HEK293 (cell line): ENCODE measurements around the gene XKR8.

ENCODE experiments used
- HIC1 ChIP-seq: fragments of 450-650 bp; formaldehyde crosslinking; IDR thresholded peaks from 2 replicates; pipeline ENCODE4 v1.5.1; 2016; ENCODE audit warnings: missing biosample characterization, missing genetic modification characterization
- HOXA7 ChIP-seq: sonication (generic); formaldehyde crosslinking; IDR thresholded peaks from 2 replicates; pipeline ENCODE4 v1.8.1; 2022; ENCODE audit warnings: missing genetic modification reagents, borderline replicate concordance
- MYNN ChIP-seq: fragments of 450-650 bp; formaldehyde crosslinking; IDR thresholded peaks from 2 replicates; pipeline ENCODE4 v1.5.1; 2016; ENCODE audit warnings: missing biosample characterization, missing genetic modification characterization, borderline replicate concordance
- MZF1 ChIP-seq: fragments of 450-650 bp; formaldehyde crosslinking; IDR thresholded peaks from 2 replicates; pipeline ENCODE4 v1.5.1; 2017; ENCODE audit warnings: missing biosample characterization, missing genetic modification characterization, borderline replicate concordance
- PRDM10 ChIP-seq: fragments of 450-650 bp; formaldehyde crosslinking; IDR thresholded peaks from 2 replicates; pipeline ENCODE4 v1.5.1; 2016; ENCODE audit warnings: missing biosample characterization, missing genetic modification characterization
- SP2 ChIP-seq: fragments of 450-650 bp; formaldehyde crosslinking; IDR thresholded peaks from 2 replicates; pipeline ENCODE4 v1.5.1; 2016; ENCODE audit warnings: missing biosample characterization, missing genetic modification characterization
- SP3 ChIP-seq: fragments of 450-650 bp; formaldehyde crosslinking; IDR thresholded peaks from 2 replicates; pipeline ENCODE4 v1.5.1; 2016; ENCODE audit warnings: missing biosample characterization, missing genetic modification characterization
- SP7 ChIP-seq: fragments of 450-650 bp; formaldehyde crosslinking; IDR thresholded peaks from 2 replicates; pipeline ENCODE4 v1.5.1; 2016; ENCODE audit warnings: missing biosample characterization, missing genetic modification characterization
- TCF7L2 ChIP-seq: IDR thresholded peaks from 2 replicates; pipeline ENCODE4 v1.6.1; 2011; ENCODE audit warnings: low read depth, mild to moderate bottlenecking, inconsistent platforms, low read length, moderate library complexity, borderline replicate concordance
- ZBTB48 ChIP-seq: fragments of 450-650 bp; formaldehyde crosslinking; IDR thresholded peaks from 2 replicates; pipeline ENCODE4 v1.5.1; 2016; ENCODE audit warnings: missing biosample characterization, missing genetic modification characterization
- ZNF148 ChIP-seq: fragments of 450-650 bp; formaldehyde crosslinking; IDR thresholded peaks from 2 replicates; pipeline ENCODE4 v1.5.0; 2017; ENCODE audit warnings: missing biosample characterization, missing genetic modification characterization, borderline replicate concordance
- ZNF175 ChIP-seq: fragments of 450-650 bp; formaldehyde crosslinking; IDR thresholded peaks from 2 replicates; pipeline ENCODE4 v1.5.1; 2016; ENCODE audit warnings: missing biosample characterization, missing genetic modification characterization
- ZNF248 ChIP-seq: fragments of 450-650 bp; formaldehyde crosslinking; IDR thresholded peaks from 2 replicates; pipeline ENCODE4 v1.5.1; 2017; ENCODE audit warnings: missing biosample characterization, missing genetic modification characterization
- ZNF274 ChIP-seq, 2 experiments: fragments of 200-500 bp in 1 of 2; fragments of 450-650 bp in 1 of 2; sonication (Bioruptor generic) in 1 of 2; formaldehyde crosslinking in 1 of 2; IDR thresholded peaks; 2 replicates each; pipeline versions ENCODE4 v1.5.1 to v1.6.1; 2014 to 2016; ENCODE audit warnings: borderline replicate concordance in 1 of 2, inconsistent platforms in 1 of 2, low read length in 1 of 2, missing biosample characterization in 1 of 2, missing genetic modification characterization in 1 of 2
- ZNF311 ChIP-seq: fragments of 450-650 bp; formaldehyde crosslinking; IDR thresholded peaks from 2 replicates; pipeline ENCODE4 v1.5.1; 2017; ENCODE audit warnings: missing biosample characterization, missing genetic modification characterization, borderline replicate concordance
- ZNF394 ChIP-seq: fragments of 450-650 bp; formaldehyde crosslinking; IDR thresholded peaks from 2 replicates; pipeline ENCODE4 v1.5.1; 2016; ENCODE audit warnings: missing biosample characterization, missing genetic modification characterization, mild to moderate bottlenecking, moderate library complexity, borderline replicate concordance
- ZNF501 ChIP-seq: fragments of 450-650 bp; formaldehyde crosslinking; IDR thresholded peaks from 2 replicates; pipeline ENCODE4 v1.5.1; 2016; ENCODE audit warnings: missing biosample characterization, missing genetic modification characterization
- ZNF521 ChIP-seq: fragments of 450-650 bp; formaldehyde crosslinking; IDR thresholded peaks from 2 replicates; pipeline ENCODE4 v1.5.1; 2017; ENCODE audit warnings: missing biosample characterization, mild to moderate bottlenecking, missing genetic modification characterization
- ZNF571 ChIP-seq: fragments of 450-650 bp; formaldehyde crosslinking; IDR thresholded peaks from 2 replicates; pipeline ENCODE4 v1.5.0; 2017; ENCODE audit warnings: missing biosample characterization, missing genetic modification characterization
- ZNF600 ChIP-seq: fragments of 450-650 bp; formaldehyde crosslinking; IDR thresholded peaks from 2 replicates; pipeline ENCODE4 v1.5.1; 2016; ENCODE audit warnings: missing biosample characterization, missing genetic modification characterization
- ZSCAN30 ChIP-seq: fragments of 450-650 bp; IDR thresholded peaks from 2 replicates; pipeline ENCODE4 v1.5.1; 2018; ENCODE audit warnings: missing biosample characterization, mild to moderate bottlenecking, missing genetic modification characterization, moderate library complexity
- TF ChIP-seq, protein P1 (sequence below): fragments of 450-650 bp; formaldehyde crosslinking; IDR thresholded peaks from 2 replicates; pipeline ENCODE4 v1.5.1; 2016; ENCODE audit warnings: missing biosample characterization, missing genetic modification characterization
- TF ChIP-seq, protein P2 (sequence below): fragments of 450-650 bp; formaldehyde crosslinking; IDR thresholded peaks from 2 replicates; pipeline ENCODE4 v1.5.1; 2017; ENCODE audit warnings: missing biosample characterization, missing genetic modification characterization
- TF ChIP-seq, protein P3 (sequence below): fragments of 450-650 bp; formaldehyde crosslinking; IDR thresholded peaks from 2 replicates; pipeline ENCODE4 v1.5.1; 2016; ENCODE audit warnings: missing biosample characterization, missing genetic modification characterization

Gene XKR8

DNA sequence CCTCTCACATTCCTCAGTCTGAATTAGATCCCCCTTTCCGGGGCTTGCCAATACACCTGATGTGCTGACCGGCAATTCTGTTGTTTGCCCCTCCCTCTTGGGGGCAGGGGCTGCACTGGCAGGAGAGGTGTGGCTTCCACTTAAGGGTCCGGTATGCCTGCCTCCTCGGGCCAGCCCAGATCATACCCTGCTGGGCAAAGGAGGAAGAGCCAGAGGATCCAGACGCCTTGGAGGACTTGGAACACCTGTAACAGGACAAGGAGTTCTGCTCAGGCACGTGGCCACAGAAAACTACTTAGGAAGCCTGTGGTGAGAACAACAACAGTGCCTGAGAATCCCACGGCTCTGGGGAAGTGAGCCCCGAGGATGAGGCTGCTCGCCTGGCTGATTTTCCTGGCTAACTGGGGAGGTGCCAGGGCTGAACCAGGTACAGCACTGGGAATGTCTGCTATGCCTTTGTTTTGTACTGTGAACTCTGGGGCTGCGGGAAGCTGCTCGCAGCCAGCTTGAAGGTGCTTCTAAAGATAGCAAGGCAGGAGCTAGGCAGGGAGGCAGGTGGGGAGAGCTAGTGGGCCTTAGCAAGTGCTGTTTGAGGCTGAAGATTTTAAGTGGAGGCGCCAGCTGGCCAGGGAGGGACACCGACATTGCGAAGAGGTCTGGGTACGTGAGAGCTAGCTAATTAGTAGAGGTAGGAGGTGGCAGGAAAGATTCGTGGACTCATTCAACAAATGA, 24.8 kb upstream of the XKR8 start, which contains the start of gene SMPDL3B (continued):
- TF ChIP-seq HIC1 (tag by site-specific recombination) (peak; percentile 52; the same call in 1 of the 2 replicates), ZNF148 (tag by site-specific recombination) (no peak), ZNF394 (tag by site-specific recombination) (no peak), ZBTB48 (peak; percentile 32; the same call in 1 of the 2 replicates), ZNF175 (tag by site-specific recombination) (no peak), ZNF521 (tag by site-specific recombination) (no peak), ZSCAN30 (tag by site-specific recombination) (peak; percentile 65; the same call in 1 of the 2 replicates), PRDM10 (peak; percentile 82), ZNF501 (tag by site-specific recombination) (0 out of 2 replicates have a peak, but pooled peaks have one; percentile 24), MYNN (tag by site-specific recombination) (no peak), SP2 (tag by site-specific recombination) (peak; percentile 78), ZNF571 (no peak), SP3 (tag by site-specific recombination) (peak; percentile 84), HOXA7 (CRISPR knock-in tag) (no peak), ZNF311 (tag by site-specific recombination) (no peak), ZNF248 (tag by site-specific recombination) (no peak), MZF1 (no peak), ZNF600 (tag by site-specific recombination) (peak; percentile 92), SP7 (peak; percentile 32; the same call in 1 of the 2 replicates), ZNF274 (IDR thresholded peaks at IDR 0.05; ENCODE audit: low read length) (no peak), ZNF274 (tag by site-specific recombination; IDR thresholded peaks at IDR 0.05; ENCODE audit: borderline replicate concordance) (no peak), TCF7L2 (no peak)
- TF ChIP-seq, protein P1, sequence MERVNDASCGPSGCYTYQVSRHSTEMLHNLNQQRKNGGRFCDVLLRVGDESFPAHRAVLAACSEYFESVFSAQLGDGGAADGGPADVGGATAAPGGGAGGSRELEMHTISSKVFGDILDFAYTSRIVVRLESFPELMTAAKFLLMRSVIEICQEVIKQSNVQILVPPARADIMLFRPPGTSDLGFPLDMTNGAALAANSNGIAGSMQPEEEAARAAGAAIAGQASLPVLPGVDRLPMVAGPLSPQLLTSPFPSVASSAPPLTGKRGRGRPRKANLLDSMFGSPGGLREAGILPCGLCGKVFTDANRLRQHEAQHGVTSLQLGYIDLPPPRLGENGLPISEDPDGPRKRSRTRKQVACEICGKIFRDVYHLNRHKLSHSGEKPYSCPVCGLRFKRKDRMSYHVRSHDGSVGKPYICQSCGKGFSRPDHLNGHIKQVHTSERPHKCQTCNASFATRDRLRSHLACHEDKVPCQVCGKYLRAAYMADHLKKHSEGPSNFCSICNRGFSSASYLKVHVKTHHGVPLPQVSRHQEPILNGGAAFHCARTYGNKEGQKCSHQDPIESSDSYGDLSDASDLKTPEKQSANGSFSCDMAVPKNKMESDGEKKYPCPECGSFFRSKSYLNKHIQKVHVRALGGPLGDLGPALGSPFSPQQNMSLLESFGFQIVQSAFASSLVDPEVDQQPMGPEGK (tag by site-specific recombination) = peak; percentile 81
- TF ChIP-seq, protein P2, sequence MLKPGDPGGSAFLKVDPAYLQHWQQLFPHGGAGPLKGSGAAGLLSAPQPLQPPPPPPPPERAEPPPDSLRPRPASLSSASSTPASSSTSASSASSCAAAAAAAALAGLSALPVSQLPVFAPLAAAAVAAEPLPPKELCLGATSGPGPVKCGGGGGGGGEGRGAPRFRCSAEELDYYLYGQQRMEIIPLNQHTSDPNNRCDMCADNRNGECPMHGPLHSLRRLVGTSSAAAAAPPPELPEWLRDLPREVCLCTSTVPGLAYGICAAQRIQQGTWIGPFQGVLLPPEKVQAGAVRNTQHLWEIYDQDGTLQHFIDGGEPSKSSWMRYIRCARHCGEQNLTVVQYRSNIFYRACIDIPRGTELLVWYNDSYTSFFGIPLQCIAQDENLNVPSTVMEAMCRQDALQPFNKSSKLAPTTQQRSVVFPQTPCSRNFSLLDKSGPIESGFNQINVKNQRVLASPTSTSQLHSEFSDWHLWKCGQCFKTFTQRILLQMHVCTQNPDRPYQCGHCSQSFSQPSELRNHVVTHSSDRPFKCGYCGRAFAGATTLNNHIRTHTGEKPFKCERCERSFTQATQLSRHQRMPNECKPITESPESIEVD (tag by site-specific recombination) = no peak
- TF ChIP-seq, protein P3, sequence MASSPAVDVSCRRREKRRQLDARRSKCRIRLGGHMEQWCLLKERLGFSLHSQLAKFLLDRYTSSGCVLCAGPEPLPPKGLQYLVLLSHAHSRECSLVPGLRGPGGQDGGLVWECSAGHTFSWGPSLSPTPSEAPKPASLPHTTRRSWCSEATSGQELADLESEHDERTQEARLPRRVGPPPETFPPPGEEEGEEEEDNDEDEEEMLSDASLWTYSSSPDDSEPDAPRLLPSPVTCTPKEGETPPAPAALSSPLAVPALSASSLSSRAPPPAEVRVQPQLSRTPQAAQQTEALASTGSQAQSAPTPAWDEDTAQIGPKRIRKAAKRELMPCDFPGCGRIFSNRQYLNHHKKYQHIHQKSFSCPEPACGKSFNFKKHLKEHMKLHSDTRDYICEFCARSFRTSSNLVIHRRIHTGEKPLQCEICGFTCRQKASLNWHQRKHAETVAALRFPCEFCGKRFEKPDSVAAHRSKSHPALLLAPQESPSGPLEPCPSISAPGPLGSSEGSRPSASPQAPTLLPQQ = 0 out of 2 replicates have a peak, but pooled peaks have one; percentile 12
